Right ventricle myocardium inferior (tissue), 1 donor: Measurements from ENCODE around the gene HSD17B1. TPM values are rescaled to one million over a fixed set of nuclear protein-coding genes. Genes with fewer than 3 reads are reported as not detected.
A peak's percentile ranks its signal among the peaks of the same experiment; 100 is the strongest.
"Not testable (repeated sequence)": the region's sequence is repeated elsewhere in the genome, so short reads cannot be mapped to it uniquely, and the experiment has no call there.

Experiments used
- ATAC-seq: fragments of 200-7000 bp; cut with Tn5 transposase; one replicate; pipeline ENCODE4 v1.9.1; 2020; ENCODE audit warnings: mild to moderate bottlenecking, moderate library complexity
- DNase-seq: peaks from one replicate; pipeline ENCODE4 v3.0.0; 2021; ENCODE audit errors: missing footprints
- intact Hi-C: fragments of 100-400 bp; cut with DNase I; formaldehyde crosslinking; loops from one replicate; pipeline ENCODE4 v1.11.0; 2022
- total RNA-seq: library from RNA; stranded (reverse); fragmentation: NEBNext Ultra II Directional; extraction: Animal tissue kit (Norgen Biotek cat#: 25700); gene quantifications from one replicate; pipeline ENCODE4 v1.2.1, GENCODE V29; 2021
- donor health status: DM: no; HTN: yes; CAD: no; lungs with severe emphysema.

The HSD17B1 gene
- total RNA-seq, 1 donor from 2014 or later = 1.4 TPM

GRCh38 chr17:42521666-42522262 is 31.0 kb upstream of the HSD17B1 start:
- intact Hi-C loops = loop anchor here (10.0 kb wide), 2 partner anchors 337 to 497 kb away; partner anchors contain the start of genes HCRT, KCNH4 and NKIRAS2
- DNase-seq (no peak), ATAC-seq (no peak)

- intact Hi-C loops = loop anchor here (10.0 kb wide), 2 partner anchors 338 to 498 kb away; partner anchors contain the start of genes HCRT, KCNH4 and NKIRAS2
- DNase-seq (no peak), ATAC-seq (no peak)
Measured at GRCh38 chr17:42522263-42522790, 30.4 kb upstream of the HSD17B1 start.

GRCh38 chr17:42522798-42523278 is 29.9 kb upstream of the HSD17B1 start:
- DNase-seq (no peak), ATAC-seq (no peak)
- intact Hi-C loops = loop anchor here (10.0 kb wide), 2 partner anchors 338 to 498 kb away; partner anchors contain the start of genes HCRT, KCNH4 and NKIRAS2

- DNase-seq (no peak), ATAC-seq (no peak)
- intact Hi-C loops = loop anchor here (10.0 kb wide), 2 partner anchors 340 to 500 kb away; partner anchors contain the start of genes HCRT, KCNH4 and NKIRAS2
Measured at GRCh38 chr17:42525221-42525620, 27.5 kb upstream of the HSD17B1 start.

- intact Hi-C loops = loop anchor here (10.0 kb wide), 2 partner anchors 341 to 501 kb away; partner anchors contain the start of genes HCRT, KCNH4 and NKIRAS2
- ATAC-seq = peak; percentile 65
- DNase-seq = no peak
Measured at GRCh38 chr17:42526031-42526444, 26.7 kb upstream of the HSD17B1 start.

- DNase-seq (no peak), ATAC-seq (no peak)
- intact Hi-C loops = loop anchor here (10.0 kb wide), 2 partner anchors 343 to 503 kb away; partner anchors contain the start of genes HCRT, KCNH4 and NKIRAS2
Measured at GRCh38 chr17:42527932-42528331, 24.8 kb upstream of the HSD17B1 start.

- no peak for DNase-seq
- intact Hi-C loops = loop anchor here (10.0 kb wide), 2 partner anchors 344 to 504 kb away; partner anchors contain the start of genes HCRT, KCNH4 and NKIRAS2
- no peak for ATAC-seq
Measured at GRCh38 chr17:42529061-42529460, 23.7 kb upstream of the HSD17B1 start.

- no peak for DNase-seq
- intact Hi-C loops = no loop called here
- ATAC-seq = no peak
Measured at GRCh38 chr17:42530952-42531454, 21.7 kb upstream of the HSD17B1 start.

- ATAC-seq (peak; percentile 43), DNase-seq (peak; percentile 86)
- intact Hi-C loops = no loop called here
Measured at GRCh38 chr17:42531455-42532354, 21.0 kb upstream of the HSD17B1 start.

GRCh38 chr17:42535155-42536047 is 17.3 kb upstream of the HSD17B1 start:
- DNase-seq = no peak
- intact Hi-C loops = no loop called here
- no peak for ATAC-seq

GRCh38 chr17:42536048-42536371 is 16.7 kb upstream of the HSD17B1 start, which contains the start of gene NAGLU:
Gene NAGLU, plus strand, starts transcription at chr17:42536241. Its CDS starts 32 bp downstream, at chr17:42536273.
- ATAC-seq = peak; percentile 90
- peak; percentile 98 for DNase-seq
- intact Hi-C loops = no loop called here

GRCh38 chr17:42536372-42537155 is 16.2 kb upstream of the HSD17B1 start:
- intact Hi-C loops = no loop called here
- peak; percentile 92 for DNase-seq
- peak; percentile 75 for ATAC-seq

- ATAC-seq (peak; percentile 0), DNase-seq (no peak)
- intact Hi-C loops = no loop called here
Measured at GRCh38 chr17:42537156-42537805, 15.4 kb upstream of the HSD17B1 start.

- ATAC-seq (no peak), DNase-seq (no peak)
- intact Hi-C loops = no loop called here
Measured at GRCh38 chr17:42537826-42538451, 14.8 kb upstream of the HSD17B1 start.

GRCh38 chr17:42538482-42538881 is 14.2 kb upstream of the HSD17B1 start:
- intact Hi-C loops = no loop called here
- no peak for ATAC-seq
- DNase-seq = no peak

- intact Hi-C loops, ATAC-seq, DNase-seq: not testable (repeated sequence)
Measured at GRCh38 chr17:42540558-42540957, 12.2 kb upstream of the HSD17B1 start.
